ENCODE results near the gene KIAA1958. TPM values are rescaled to one million over a fixed set of nuclear protein-coding genes. Genes with fewer than 3 reads are reported as not detected.

KIAA1958 gene
- total RNA-seq, 2 donors from 2014 or later: 7.0 to 42.8 TPM

DNA sequence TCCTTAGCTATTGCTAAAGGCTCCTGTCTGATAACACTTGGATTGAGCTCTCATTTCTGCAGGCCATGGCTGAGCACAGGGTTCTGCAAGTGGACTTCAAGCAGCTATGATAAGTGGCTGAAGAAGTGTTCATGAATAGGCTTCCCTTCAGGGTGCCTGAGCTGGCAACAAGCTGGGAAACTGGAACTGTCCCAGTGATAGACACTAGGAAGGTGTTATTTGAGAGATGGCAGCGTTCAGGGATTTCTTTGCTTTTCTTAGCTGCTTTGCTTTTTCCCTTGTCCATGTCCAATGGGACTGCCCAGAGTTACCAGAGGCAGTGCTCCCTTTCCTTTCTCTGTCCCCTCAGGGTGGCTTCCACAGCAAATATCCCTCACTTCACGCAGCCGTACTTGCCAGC lies 155.5 kb downstream of the KIAA1958 start:
- 85% methylated on average over 3 of the region's 3 CpGs for WGBS
- no peak for DNase-seq (ENCODE audit: low spot score)
- intact Hi-C loops (cut with DNase I): no loop called here
- H3K4me1 ChIP-seq (replicated peaks): no peaks in the 10 kb centered on the region
- H3K9me3 ChIP-seq: no peaks in the 10 kb centered on the region
- no peak overlapping the region for H3K27ac ChIP-seq
- no peaks in the 10 kb centered on the region for H3K27me3 ChIP-seq (replicated peaks; ENCODE audit: insufficient read depth)
- H3K36me3 ChIP-seq: no peaks in the 10 kb centered on the region
- TF ChIP-seq, protein P1, sequence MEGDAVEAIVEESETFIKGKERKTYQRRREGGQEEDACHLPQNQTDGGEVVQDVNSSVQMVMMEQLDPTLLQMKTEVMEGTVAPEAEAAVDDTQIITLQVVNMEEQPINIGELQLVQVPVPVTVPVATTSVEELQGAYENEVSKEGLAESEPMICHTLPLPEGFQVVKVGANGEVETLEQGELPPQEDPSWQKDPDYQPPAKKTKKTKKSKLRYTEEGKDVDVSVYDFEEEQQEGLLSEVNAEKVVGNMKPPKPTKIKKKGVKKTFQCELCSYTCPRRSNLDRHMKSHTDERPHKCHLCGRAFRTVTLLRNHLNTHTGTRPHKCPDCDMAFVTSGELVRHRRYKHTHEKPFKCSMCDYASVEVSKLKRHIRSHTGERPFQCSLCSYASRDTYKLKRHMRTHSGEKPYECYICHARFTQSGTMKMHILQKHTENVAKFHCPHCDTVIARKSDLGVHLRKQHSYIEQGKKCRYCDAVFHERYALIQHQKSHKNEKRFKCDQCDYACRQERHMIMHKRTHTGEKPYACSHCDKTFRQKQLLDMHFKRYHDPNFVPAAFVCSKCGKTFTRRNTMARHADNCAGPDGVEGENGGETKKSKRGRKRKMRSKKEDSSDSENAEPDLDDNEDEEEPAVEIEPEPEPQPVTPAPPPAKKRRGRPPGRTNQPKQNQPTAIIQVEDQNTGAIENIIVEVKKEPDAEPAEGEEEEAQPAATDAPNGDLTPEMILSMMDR (IDR thresholded peaks at IDR 0.05): no peak
- TF ChIP-seq POLR2AphosphoS5 (IDR thresholded peaks at IDR 0.05): no peak
- no peak for TF ChIP-seq POLR2A (IDR thresholded peaks at IDR 0.05)
- no peak overlapping the region for H3K4me3 ChIP-seq

- no peak overlapping the region for H3K27ac ChIP-seq
- H3K9me3 ChIP-seq: no peaks in the 10 kb centered on the region
- WGBS: 97% methylated on average over 3 of the region's 3 CpGs
- no peaks in the 10 kb centered on the region for H3K36me3 ChIP-seq
- H3K27me3 ChIP-seq (replicated peaks; ENCODE audit: insufficient read depth): no peaks in the 10 kb centered on the region
- no peak for TF ChIP-seq POLR2A (IDR thresholded peaks at IDR 0.05)
- no peak for TF ChIP-seq POLR2AphosphoS5 (IDR thresholded peaks at IDR 0.05)
- TF ChIP-seq, protein P1 (IDR thresholded peaks at IDR 0.05): no peak
- intact Hi-C loops (cut with DNase I): no loop called here
- H3K4me1 ChIP-seq (replicated peaks): no peaks in the 10 kb centered on the region
- H3K4me3 ChIP-seq: no peak overlapping the region
- no peak for DNase-seq (ENCODE audit: low spot score)
These were observed 161.0 kb downstream of the KIAA1958 start for GRCh38 chr9:112647596-112647995.

GRCh38 chr9:112648624-112649023 lies 162.0 kb downstream of the KIAA1958 start:
- H3K9me3 ChIP-seq: no peaks in the 10 kb centered on the region
- DNase-seq (ENCODE audit: low spot score): no peak
- no peak overlapping the region for H3K4me3 ChIP-seq
- intact Hi-C loops (cut with DNase I): no loop called here
- no peaks in the 10 kb centered on the region for H3K27me3 ChIP-seq (replicated peaks; ENCODE audit: insufficient read depth)
- no peaks in the 10 kb centered on the region for H3K4me1 ChIP-seq (replicated peaks)
- 97% methylated on average over 1 of the region's 1 CpG for WGBS
- TF ChIP-seq POLR2A (IDR thresholded peaks at IDR 0.05) (no peak), POLR2AphosphoS5 (IDR thresholded peaks at IDR 0.05) (no peak)
- TF ChIP-seq, protein P1 (IDR thresholded peaks at IDR 0.05): no peak
- no peaks in the 10 kb centered on the region for H3K36me3 ChIP-seq
- no peak overlapping the region for H3K27ac ChIP-seq

DNA sequence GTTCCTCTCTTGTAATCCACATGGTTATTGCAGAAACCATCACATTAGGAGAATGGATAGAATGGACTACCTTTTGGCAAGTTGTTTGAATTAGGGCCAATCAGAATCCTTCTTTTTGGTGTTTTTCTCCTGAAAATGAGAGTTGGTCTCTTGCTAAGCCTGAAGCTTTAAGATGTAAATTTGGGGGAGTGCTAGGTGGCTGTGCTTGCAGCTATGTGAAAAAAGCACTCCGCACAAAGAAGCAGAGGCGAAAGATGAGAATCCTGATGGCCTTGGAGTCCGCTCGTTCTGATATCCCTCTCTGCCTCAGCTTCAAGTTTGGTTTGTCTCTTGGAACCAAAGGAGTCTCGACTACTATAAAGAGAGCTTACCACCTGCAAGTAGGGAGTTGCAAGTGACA lies 167.7 kb downstream of the KIAA1958 start:
- 89% methylated on average over 5 of the region's 5 CpGs for WGBS
- H3K27ac ChIP-seq: no peak overlapping the region
- no peaks in the 10 kb centered on the region for H3K9me3 ChIP-seq
- no peaks in the 10 kb centered on the region for H3K4me1 ChIP-seq (replicated peaks)
- no peak for TF ChIP-seq POLR2A (IDR thresholded peaks at IDR 0.05)
- TF ChIP-seq POLR2AphosphoS5 (IDR thresholded peaks at IDR 0.05): no peak
- TF ChIP-seq, protein P1 (IDR thresholded peaks at IDR 0.05): no peak
- no peaks in the 10 kb centered on the region for H3K27me3 ChIP-seq (replicated peaks; ENCODE audit: insufficient read depth)
- no peaks in the 10 kb centered on the region for H3K36me3 ChIP-seq
- DNase-seq (ENCODE audit: low spot score): no peak
- H3K4me3 ChIP-seq: no peak overlapping the region
- intact Hi-C loops (cut with DNase I): no loop called here

DNA sequence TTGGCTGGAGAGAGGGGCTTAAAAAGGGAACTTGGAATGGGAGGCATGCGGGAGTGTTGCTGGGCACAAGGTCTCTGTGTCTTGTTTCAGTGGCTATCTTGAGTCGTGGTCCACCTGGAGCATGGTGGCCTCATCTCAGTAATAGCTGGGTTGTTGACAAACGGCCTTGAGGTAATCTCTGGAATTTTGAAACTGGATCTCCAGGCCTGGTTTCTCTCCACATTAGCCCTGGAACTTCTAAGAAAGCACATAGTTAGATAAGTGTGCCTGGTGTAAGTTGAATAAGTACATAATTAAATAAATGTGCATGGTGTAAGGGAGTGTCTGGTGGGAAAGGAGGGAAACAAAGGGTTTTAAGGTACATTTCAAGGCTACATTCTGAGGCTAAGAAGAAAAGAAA lies 169.0 kb downstream of the KIAA1958 start:
- WGBS: 73% methylated on average over 3 of the region's 3 CpGs
- Histone ChIP-seq H3K4me3 (no peak overlapping the region), H3K4me1 (replicated peaks) (no peaks in the 10 kb centered on the region), H3K36me3 (no peaks in the 10 kb centered on the region), H3K9me3 (no peaks in the 10 kb centered on the region), H3K27ac (no peak overlapping the region), H3K27me3 (replicated peaks; ENCODE audit: insufficient read depth) (no peaks in the 10 kb centered on the region)
- intact Hi-C loops (cut with DNase I): no loop called here
- DNase-seq (ENCODE audit: low spot score): no peak
- TF ChIP-seq POLR2AphosphoS5 (IDR thresholded peaks at IDR 0.05) (no peak), POLR2A (IDR thresholded peaks at IDR 0.05) (no peak)
- TF ChIP-seq, protein P1 (IDR thresholded peaks at IDR 0.05): no peak
